Gastrocnemius medialis (tissue), 4 donors: ENCODE measurements around the gene SOX11.

Source experiments
- POLR2A ChIP-seq, 2 donors: fragments of 450-650 bp; IDR thresholded peaks; one replicate each; pipeline ENCODE4 v1.6.1; 2017; ENCODE audit warnings: antibody characterized with exemption in 2 of 2, mild to moderate bottlenecking in 2 of 2, moderate library complexity in 2 of 2
- TF ChIP-seq, protein P1 (sequence below), 5 experiments: fragments of 450-650 bp in 3 of 5; fragments of 200-600 bp in 2 of 5; sonication (generic) in 2 of 5; IDR thresholded peaks in 4 of 5; conservative IDR thresholded peaks in 1 of 5; 1 replicate in 4 of 5; 2 replicates in 1 of 5; pipeline ENCODE4 v1.5.1; 2016 to 2019; ENCODE audit warnings: antibody characterized with exemption in 5 of 5, mild to moderate bottlenecking in 3 of 5, moderate library complexity in 3 of 5

DNA sequence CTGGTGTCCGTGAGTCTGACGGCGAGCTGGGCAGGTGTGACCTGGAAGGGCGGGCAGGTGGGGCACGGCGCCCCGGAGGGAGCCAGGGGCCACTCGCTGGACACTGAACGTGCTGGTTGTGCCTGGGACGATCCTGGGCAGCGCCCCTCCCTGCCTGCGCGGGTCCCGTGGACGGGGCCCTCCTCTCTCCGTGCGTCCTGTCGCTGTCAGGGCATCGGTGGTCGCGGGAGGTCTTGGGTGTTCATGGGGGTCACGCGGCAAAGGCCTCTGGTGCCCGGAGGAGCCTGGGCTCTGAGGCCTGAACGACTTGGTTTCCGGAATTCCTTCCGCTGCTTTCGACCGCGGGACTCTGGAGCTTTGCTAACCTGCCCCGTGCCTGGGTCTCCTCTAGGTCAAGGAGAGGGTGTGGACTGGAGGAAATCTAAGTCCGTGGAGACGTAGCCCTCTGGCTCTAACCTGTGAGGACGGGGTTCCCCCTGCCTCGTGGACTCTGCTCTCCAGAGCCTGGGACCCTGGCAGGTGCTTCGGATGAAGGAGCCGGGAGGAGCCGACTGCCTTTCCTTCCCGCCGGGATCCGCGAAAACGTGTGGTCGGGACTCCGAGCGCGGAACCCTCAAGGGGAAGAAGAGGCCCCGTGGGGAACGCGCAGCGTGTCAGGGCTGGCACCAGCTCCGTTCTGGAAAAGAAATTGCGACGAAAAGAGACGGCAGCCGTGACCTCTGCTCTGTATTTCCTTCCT is 14.7 kb downstream of the SOX11 start:
- TF ChIP-seq, protein P1, sequence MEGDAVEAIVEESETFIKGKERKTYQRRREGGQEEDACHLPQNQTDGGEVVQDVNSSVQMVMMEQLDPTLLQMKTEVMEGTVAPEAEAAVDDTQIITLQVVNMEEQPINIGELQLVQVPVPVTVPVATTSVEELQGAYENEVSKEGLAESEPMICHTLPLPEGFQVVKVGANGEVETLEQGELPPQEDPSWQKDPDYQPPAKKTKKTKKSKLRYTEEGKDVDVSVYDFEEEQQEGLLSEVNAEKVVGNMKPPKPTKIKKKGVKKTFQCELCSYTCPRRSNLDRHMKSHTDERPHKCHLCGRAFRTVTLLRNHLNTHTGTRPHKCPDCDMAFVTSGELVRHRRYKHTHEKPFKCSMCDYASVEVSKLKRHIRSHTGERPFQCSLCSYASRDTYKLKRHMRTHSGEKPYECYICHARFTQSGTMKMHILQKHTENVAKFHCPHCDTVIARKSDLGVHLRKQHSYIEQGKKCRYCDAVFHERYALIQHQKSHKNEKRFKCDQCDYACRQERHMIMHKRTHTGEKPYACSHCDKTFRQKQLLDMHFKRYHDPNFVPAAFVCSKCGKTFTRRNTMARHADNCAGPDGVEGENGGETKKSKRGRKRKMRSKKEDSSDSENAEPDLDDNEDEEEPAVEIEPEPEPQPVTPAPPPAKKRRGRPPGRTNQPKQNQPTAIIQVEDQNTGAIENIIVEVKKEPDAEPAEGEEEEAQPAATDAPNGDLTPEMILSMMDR (IDR thresholded peaks at IDR 0.05 in 4 of 5, conservative IDR thresholded peaks at IDR 0.05 in 1 of 5): no peak
- TF ChIP-seq POLR2A (IDR thresholded peaks at IDR 0.05): no peak
